KOPT-K1 (cell line): ENCODE data around the gene TMEM217.

Experiments
- H3K27ac ChIP-seq: fragments of 200-600 bp; sonication (generic); 2 replicates; pipeline ENCODE4 v1.5.1; 2016; ENCODE audit warnings: antibody characterized with exemption, mild to moderate bottlenecking, low read depth, low read length; ENCODE audit not compliant: poor library complexity, severe bottlenecking
- H3K36me3 ChIP-seq: fragments of 200-600 bp; sonication (generic); 2 replicates; pipeline ENCODE4 v1.5.1; 2017; ENCODE audit warnings: antibody characterized with exemption, mild to moderate bottlenecking, low read length, moderate library complexity; ENCODE audit not compliant: insufficient read depth
- H3K9me3 ChIP-seq: fragments of 200-600 bp; sonication (generic); 2 replicates; pipeline ENCODE4 v1.5.1; 2017; ENCODE audit warnings: antibody characterized with exemption, low read length, mild to moderate bottlenecking; ENCODE audit not compliant: insufficient read depth, poor library complexity, severe bottlenecking

The TMEM217 gene

GRCh38 chr6:37221585-37222124, 36.3 kb downstream of the TMEM217 start:
- Histone ChIP-seq H3K9me3 (no peaks in the 10 kb centered on the region), H3K27ac (peak overlapping the region; percentile 64), H3K36me3 (no peaks in the 10 kb centered on the region)

GRCh38 chr6:37218511-37218910, 39.4 kb downstream of the TMEM217 start:
- Histone ChIP-seq H3K27ac (no peak overlapping the region), H3K9me3 (no peaks in the 10 kb centered on the region), H3K36me3 (no peaks in the 10 kb centered on the region)

GRCh38 chr6:37218061-37218460, 39.9 kb downstream of the TMEM217 start:
- Histone ChIP-seq H3K36me3 (no peaks in the 10 kb centered on the region), H3K27ac (no peak overlapping the region), H3K9me3 (no peaks in the 10 kb centered on the region)

GRCh38 chr6:37212268-37212667, 45.7 kb downstream of the TMEM217 start:
- no peaks in the 10 kb centered on the region for H3K36me3 ChIP-seq
- peak overlapping the region; percentile 3 for H3K27ac ChIP-seq
- H3K9me3 ChIP-seq, result no peaks in the 10 kb centered on the region

GRCh38 chr6:37210313-37210968, 47.5 kb downstream of the TMEM217 start:
- Histone ChIP-seq H3K9me3 (no peaks in the 10 kb centered on the region), H3K36me3 (no peaks in the 10 kb centered on the region), H3K27ac (peak overlapping the region; percentile 85)

- Histone ChIP-seq H3K27ac (peak overlapping the region; percentile 85), H3K36me3 (no peaks in the 10 kb centered on the region), H3K9me3 (no peaks in the 10 kb centered on the region)
Observed at GRCh38 chr6:37209461-37210205, 48.3 kb downstream of the TMEM217 start.

- H3K36me3 ChIP-seq, result no peaks in the 10 kb centered on the region
- no peaks in the 10 kb centered on the region for H3K9me3 ChIP-seq
- peak overlapping the region; percentile 85 for H3K27ac ChIP-seq
Observed at GRCh38 chr6:37208793-37209192, 49.2 kb downstream of the TMEM217 start.

- Histone ChIP-seq H3K27ac (peak overlapping the region; percentile 85), H3K36me3 (no peaks in the 10 kb centered on the region), H3K9me3 (no peaks in the 10 kb centered on the region)
Observed at GRCh38 chr6:37207903-37208456, 50.0 kb downstream of the TMEM217 start.

- H3K36me3 ChIP-seq, result no peaks in the 10 kb centered on the region
- no peaks in the 10 kb centered on the region for H3K9me3 ChIP-seq
- peak overlapping the region; percentile 85 for H3K27ac ChIP-seq
Observed at GRCh38 chr6:37206622-37207021, 51.3 kb downstream of the TMEM217 start.

- Histone ChIP-seq H3K36me3 (no peaks in the 10 kb centered on the region), H3K27ac (peak overlapping the region; percentile 85), H3K9me3 (no peaks in the 10 kb centered on the region)
Observed at GRCh38 chr6:37205997-37206340, 52.0 kb downstream of the TMEM217 start.

- Histone ChIP-seq H3K36me3 (no peaks in the 10 kb centered on the region), H3K9me3 (no peaks in the 10 kb centered on the region), H3K27ac (peak overlapping the region; percentile 85)
Observed at GRCh38 chr6:37205175-37205996, 52.6 kb downstream of the TMEM217 start.

GRCh38 chr6:37204014-37204751, 53.8 kb downstream of the TMEM217 start:
- Histone ChIP-seq H3K36me3 (no peaks in the 10 kb centered on the region), H3K9me3 (no peaks in the 10 kb centered on the region), H3K27ac (peak overlapping the region; percentile 85)

GRCh38 chr6:37202788-37203491, 55.0 kb downstream of the TMEM217 start:
- no peaks in the 10 kb centered on the region for H3K9me3 ChIP-seq
- no peaks in the 10 kb centered on the region for H3K36me3 ChIP-seq
- H3K27ac ChIP-seq, result peak overlapping the region; percentile 85

GRCh38 chr6:37201726-37202125, 56.2 kb downstream of the TMEM217 start:
- Histone ChIP-seq H3K27ac (peak overlapping the region; percentile 85), H3K9me3 (no peaks in the 10 kb centered on the region), H3K36me3 (no peaks in the 10 kb centered on the region)
